Activated CD4-positive, CD25-positive, alpha-beta regulatory T cell treated with anti-CD3 and anti-CD28 coated beads, Interleukin-2, amount 50 U/mL, for 24 hours (primary cell): ENCODE data around the gene AMZ1.
"Not testable (repeated sequence)": the region's sequence is repeated elsewhere in the genome, so short reads cannot be mapped to it uniquely, and the experiment has no call there.

Experiments used
- ATAC-seq, 2 donors: fragments of 150-1000 bp; cut with Tn5 transposase; one replicate each; pipeline ENCODE4 v1.10.0; 2021; ENCODE audit warnings: mild to moderate bottlenecking in 1 of 2, moderate library complexity in 1 of 2

AMZ1 gene

GRCh38 chr7:2714636-2715035, 26.6 kb downstream of the AMZ1 start:
- no peak for ATAC-seq

- peak; percentile 86 to 89 for ATAC-seq
Measured at GRCh38 chr7:2715341-2716231, 27.6 kb downstream of the AMZ1 start.

- ATAC-seq = no peak
Measured at GRCh38 chr7:2716488-2716887, 28.5 kb downstream of the AMZ1 start.

GRCh38 chr7:2716906-2717292, 28.9 kb downstream of the AMZ1 start:
- ATAC-seq = no peak

- ATAC-seq = no peak
Measured at GRCh38 chr7:2717293-2718261, 29.6 kb downstream of the AMZ1 start.

- no peak for ATAC-seq
Measured at GRCh38 chr7:2718296-2718965, 30.4 kb downstream of the AMZ1 start.

GRCh38 chr7:2719007-2719406, 31.0 kb downstream of the AMZ1 start:
- ATAC-seq = peak in 1 of 2 donors; percentile 25

- no peak for ATAC-seq
Measured at GRCh38 chr7:2720024-2720423, 32.0 kb downstream of the AMZ1 start.

- no peak for ATAC-seq
Measured at GRCh38 chr7:2721842-2722241, 33.8 kb downstream of the AMZ1 start.

- ATAC-seq = no peak
Measured at GRCh38 chr7:2722591-2722990, 34.6 kb downstream of the AMZ1 start.

- no peak for ATAC-seq
Measured at GRCh38 chr7:2723138-2723850, 35.3 kb downstream of the AMZ1 start.

- ATAC-seq = not testable (repeated sequence)
Measured at GRCh38 chr7:2724036-2724435, 36.0 kb downstream of the AMZ1 start.

- no peak for ATAC-seq
Measured at GRCh38 chr7:2724453-2725177, 36.6 kb downstream of the AMZ1 start.

- ATAC-seq = no peak
Measured at GRCh38 chr7:2725178-2726105, 37.4 kb downstream of the AMZ1 start.

GRCh38 chr7:2726316-2727018, 38.5 kb downstream of the AMZ1 start:
- ATAC-seq = no peak

- not testable (repeated sequence) for ATAC-seq
Measured at GRCh38 chr7:2727206-2727605, 39.2 kb downstream of the AMZ1 start.

GRCh38 chr7:2728316-2729030, 40.5 kb downstream of the AMZ1 start:
- ATAC-seq = no peak

GRCh38 chr7:2729031-2729892, 41.3 kb downstream of the AMZ1 start:
- no peak for ATAC-seq
